Stomach smooth muscle (tissue), 2 donors: ENCODE results near the gene FUT3.
"Not testable (repeated sequence)": the region's sequence is repeated elsewhere in the genome, so short reads cannot be mapped to it uniquely, and the experiment has no call there.

Source experiments
- H3K27ac ChIP-seq: one replicate; pipeline ENCODE4 v1.7.0; 2013; ENCODE audit warnings: mild to moderate bottlenecking, low read length, inconsistent platforms
- H3K27me3 ChIP-seq, 2 donors: one replicate each; pipeline ENCODE4 v1.7.0; 2013; ENCODE audit warnings: low read length in 2 of 2; ENCODE audit not compliant: insufficient read depth in 2 of 2, control insufficient read depth in 1 of 2
- H3K36me3 ChIP-seq, 2 donors: one replicate each; pipeline ENCODE4 v1.7.0; 2013; ENCODE audit warnings: low read length in 2 of 2; ENCODE audit not compliant: control insufficient read depth in 2 of 2, insufficient read depth in 2 of 2
- H3K4me1 ChIP-seq: one replicate; pipeline ENCODE4 v1.7.0; 2013; ENCODE audit warnings: low read length; ENCODE audit not compliant: control insufficient read depth, insufficient read depth
- H3K4me3 ChIP-seq, 2 donors: one replicate each; pipeline ENCODE4 v1.7.0; 2013; ENCODE audit warnings: low read length in 2 of 2
- H3K9ac ChIP-seq, 2 donors: one replicate each; pipeline ENCODE4 v1.7.0; 2013; ENCODE audit warnings: low read length in 2 of 2, mild to moderate bottlenecking in 1 of 2
- H3K9me3 ChIP-seq, 2 donors: one replicate each; pipeline ENCODE4 v1.7.0; 2013; ENCODE audit warnings: low read length in 2 of 2; ENCODE audit not compliant: control insufficient read depth in 2 of 2
- donor health status: healthy.
- donor health status: Pancreatic carcinoma.

FUT3 gene

GRCh38 chr19:5844456-5845433, 6.5 kb downstream of the FUT3 start:
- no peak overlapping the region for H3K27ac ChIP-seq
- no peaks in the 10 kb centered on the region for H3K9me3 ChIP-seq
- H3K4me3 ChIP-seq: no peak overlapping the region
- H3K9ac ChIP-seq: no peak overlapping the region
- peaks cover 5% of the 10 kb centered on the region for H3K4me1 ChIP-seq
- no peaks in the 10 kb centered on the region for H3K36me3 ChIP-seq
- H3K27me3 ChIP-seq: no peaks in the 10 kb centered on the region

GRCh38 chr19:5843295-5843927, 7.8 kb downstream of the FUT3 start:
- no peak overlapping the region for H3K9ac ChIP-seq
- H3K4me3 ChIP-seq: no peak overlapping the region
- no peaks in the 10 kb centered on the region for H3K9me3 ChIP-seq
- peaks cover 5% of the 10 kb centered on the region for H3K4me1 ChIP-seq
- H3K36me3 ChIP-seq: no peaks in the 10 kb centered on the region
- no peaks in the 10 kb centered on the region for H3K27me3 ChIP-seq
- no peak overlapping the region for H3K27ac ChIP-seq

- H3K27me3 ChIP-seq, H3K4me1 ChIP-seq, H3K27ac ChIP-seq, H3K9me3 ChIP-seq, H3K4me3 ChIP-seq, H3K9ac ChIP-seq, H3K36me3 ChIP-seq: not testable (repeated sequence)
These were observed 9.5 kb downstream of the FUT3 start for GRCh38 chr19:5841735-5842111.

DNA sequence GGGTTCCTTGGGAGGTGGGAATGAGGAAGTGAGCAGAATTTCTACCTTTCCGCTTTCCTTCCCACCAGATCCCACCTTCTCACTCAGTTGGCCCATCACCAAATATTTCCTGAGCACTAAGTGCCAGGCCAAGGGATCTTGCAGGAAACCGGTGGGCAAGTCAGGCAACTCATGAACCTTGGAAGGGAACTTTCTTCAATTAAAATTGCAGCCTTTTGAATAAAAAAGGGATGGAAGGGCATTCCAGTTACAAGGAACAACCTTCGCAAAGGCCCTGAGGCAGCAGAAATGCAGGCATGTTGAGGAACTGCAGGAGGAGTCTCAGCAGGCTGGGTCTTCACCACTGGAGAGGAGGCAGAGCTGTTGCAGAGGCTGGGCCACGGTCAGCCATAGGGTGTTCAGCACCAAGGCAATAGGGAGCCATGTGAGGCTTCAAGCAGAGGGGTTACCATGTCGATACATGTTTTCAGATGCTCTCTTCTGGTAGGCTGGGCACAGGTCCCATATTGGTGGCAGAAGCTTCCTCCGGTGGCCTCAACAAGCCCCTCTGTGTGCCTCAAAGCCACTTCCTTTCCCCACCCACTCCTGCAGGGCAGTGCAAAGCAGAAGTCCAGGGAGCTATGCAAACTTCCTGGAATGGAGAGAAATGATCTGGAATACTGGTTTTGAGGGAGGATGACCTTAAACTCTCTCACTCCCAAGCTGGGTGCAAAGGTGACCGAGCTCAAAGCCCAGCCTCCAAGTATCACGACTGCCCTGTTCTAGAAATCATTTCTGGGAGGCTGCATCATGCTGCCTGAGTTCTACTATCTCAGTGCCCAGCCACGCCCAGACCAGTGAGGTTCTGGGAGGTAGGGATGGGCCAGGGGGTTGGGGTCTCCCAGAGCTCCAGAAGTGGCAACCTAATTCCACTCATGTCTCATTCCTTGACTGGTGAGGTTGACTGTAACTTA, 11.9 kb downstream of the FUT3 start, which contains the start of gene FUT6:
Gene FUT6, minus strand, starts transcription at position 638 of the 953 bp plus-strand sequence. CDS start 7,135 bp downstream, outside the sequence.
- Histone ChIP-seq H3K4me1 (peaks cover 5% of the 10 kb centered on the region), H3K27me3 (no peaks in the 10 kb centered on the region), H3K4me3 (no peak within 1 kb of the TSS), H3K9me3 (no peaks in the 10 kb centered on the region), H3K27ac (no peak within 1 kb of the TSS), H3K9ac (no peak within 1 kb of the TSS), H3K36me3 (no peaks in the 10 kb centered on the region)

- no peaks in the 10 kb centered on the region for H3K36me3 ChIP-seq
- H3K27ac ChIP-seq: no peak overlapping the region
- peaks cover 5% of the 10 kb centered on the region for H3K4me1 ChIP-seq
- no peaks in the 10 kb centered on the region for H3K9me3 ChIP-seq
- no peaks in the 10 kb centered on the region for H3K27me3 ChIP-seq
- no peak overlapping the region for H3K9ac ChIP-seq
- no peak overlapping the region for H3K4me3 ChIP-seq
These were observed 12.7 kb downstream of the FUT3 start for GRCh38 chr19:5838353-5839064.

DNA sequence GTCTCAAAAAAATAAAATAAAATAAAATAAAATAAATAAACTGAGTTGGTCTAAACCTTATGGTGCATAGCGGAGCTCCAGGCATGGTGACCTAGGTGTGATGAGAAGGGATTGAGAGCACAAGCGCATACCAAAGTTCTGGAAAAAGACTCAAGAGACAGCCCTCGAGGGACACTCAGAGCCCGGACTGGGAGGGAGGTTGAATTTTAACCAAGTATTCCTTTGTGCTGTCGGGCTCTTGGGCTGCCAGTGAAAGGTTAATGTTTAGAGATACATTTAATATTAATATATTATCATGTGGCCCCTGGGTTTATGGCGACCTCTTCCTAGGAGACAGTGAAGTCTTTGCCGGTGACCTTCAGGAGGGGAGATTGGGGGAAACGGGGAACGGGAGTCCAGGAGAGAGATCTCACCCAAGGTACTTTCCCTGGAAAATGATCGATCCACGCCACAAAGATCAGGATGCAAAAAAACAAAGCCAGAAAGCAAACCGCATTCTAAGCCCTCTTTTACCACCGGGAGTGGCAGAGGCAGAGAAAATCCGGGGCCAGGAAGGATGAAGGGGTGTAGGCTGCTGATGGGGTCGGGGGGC, 13.4 kb downstream of the FUT3 start:
- peaks cover 5% of the 10 kb centered on the region for H3K4me1 ChIP-seq
- H3K9me3 ChIP-seq: no peaks in the 10 kb centered on the region
- H3K4me3 ChIP-seq: no peak overlapping the region
- H3K36me3 ChIP-seq: no peaks in the 10 kb centered on the region
- no peaks in the 10 kb centered on the region for H3K27me3 ChIP-seq
- no peak overlapping the region for H3K27ac ChIP-seq
- no peak overlapping the region for H3K9ac ChIP-seq

- no peak overlapping the region for H3K4me3 ChIP-seq
- H3K27me3 ChIP-seq: no peaks in the 10 kb centered on the region
These were observed 18.6 kb downstream of the FUT3 start for GRCh38 chr19:5832527-5833216.

DNA sequence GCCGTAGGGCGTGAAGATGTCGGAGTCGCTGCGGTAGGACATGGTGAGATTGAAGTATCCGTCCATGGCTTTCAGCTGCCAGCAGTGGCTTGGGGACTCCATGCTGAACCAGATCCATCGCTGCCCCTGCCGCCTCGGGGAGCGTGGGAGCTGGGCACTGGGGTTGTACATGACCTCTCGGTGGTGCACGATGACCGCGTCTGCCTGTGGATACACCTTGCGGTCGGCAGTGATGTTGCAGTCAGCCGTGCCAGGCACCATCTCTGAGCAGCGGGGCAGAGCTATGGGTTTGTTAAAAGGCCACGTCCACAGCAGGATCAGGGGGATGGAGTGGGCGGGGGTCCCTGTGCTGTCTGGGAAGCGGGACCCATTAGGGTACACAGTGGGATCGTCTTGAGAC, 19.2 kb downstream of the FUT3 start:
- Histone ChIP-seq H3K4me1 (peaks cover 27% of the 10 kb centered on the region), H3K36me3 (no peaks in the 10 kb centered on the region), H3K4me3 (no peak overlapping the region), H3K27ac (no peak overlapping the region), H3K9ac (no peak overlapping the region), H3K27me3 (no peaks in the 10 kb centered on the region), H3K9me3 (no peaks in the 10 kb centered on the region)

More at GRCh38 chr19:5832527-5833216, 18.6 kb downstream of the FUT3 start:
- no peaks in the 10 kb centered on the region for H3K9me3 ChIP-seq
- H3K27ac ChIP-seq: no peak overlapping the region
- H3K36me3 ChIP-seq: no peaks in the 10 kb centered on the region
- peaks cover 22% of the 10 kb centered on the region for H3K4me1 ChIP-seq
- H3K9ac ChIP-seq: no peak overlapping the region

DNA sequence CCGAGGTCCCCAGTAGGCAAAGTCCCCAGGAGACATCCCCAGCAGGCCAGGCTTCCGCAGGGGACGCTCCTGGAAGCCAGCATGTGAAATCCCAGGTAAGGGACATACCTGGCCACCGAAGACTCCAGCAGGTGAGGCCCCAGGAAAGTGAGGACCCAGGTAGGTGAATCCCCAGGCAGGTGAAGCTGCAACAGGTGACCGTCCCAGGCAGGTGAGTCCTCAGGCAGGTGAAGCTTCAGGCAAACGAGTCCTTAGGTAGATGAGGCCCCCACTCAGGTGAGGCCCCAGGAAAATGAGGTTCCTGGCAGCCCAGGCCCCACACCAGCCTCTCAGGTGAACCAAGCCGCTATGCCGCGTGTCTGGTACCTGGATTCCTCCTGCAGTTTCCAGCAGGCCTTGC, 20.1 kb downstream of the FUT3 start:
- Histone ChIP-seq H3K4me3 (no peak overlapping the region), H3K9me3 (no peaks in the 10 kb centered on the region), H3K4me1 (peaks cover 36% of the 10 kb centered on the region), H3K27me3 (no peaks in the 10 kb centered on the region), H3K9ac (no peak overlapping the region), H3K36me3 (no peaks in the 10 kb centered on the region), H3K27ac (no peak overlapping the region)
